Ishikawa (cell line): ENCODE data around the gene MED12.

Source experiments
- CEBPB ChIP-seq: IDR thresholded peaks from 2 replicates; pipeline ENCODE4 v1.6.1; 2012
- CREB1 ChIP-seq: IDR thresholded peaks from 2 replicates; pipeline ENCODE4 v1.6.1; 2012; ENCODE audit warnings: low read depth
- EGR1 ChIP-seq: IDR thresholded peaks from 2 replicates; pipeline ENCODE4 v1.6.1; 2012
- EP300 ChIP-seq: IDR thresholded peaks from 2 replicates; pipeline ENCODE4 v1.6.1; 2012; ENCODE audit warnings: borderline replicate concordance
- FOXM1 ChIP-seq: IDR thresholded peaks from 2 replicates; pipeline ENCODE4 v1.6.1; 2012; ENCODE audit warnings: low read depth, borderline replicate concordance
- MAX ChIP-seq: IDR thresholded peaks from 2 replicates; pipeline ENCODE4 v1.6.1; 2012
- NFIC ChIP-seq: IDR thresholded peaks from 2 replicates; pipeline ENCODE4 v1.6.1; 2012
- RAD21 ChIP-seq: IDR thresholded peaks from 2 replicates; pipeline ENCODE4 v1.6.1; 2012; ENCODE audit warnings: low read depth
- REST ChIP-seq: IDR thresholded peaks from 2 replicates; pipeline ENCODE4 v1.6.1; 2012; ENCODE audit warnings: low read depth, mild to moderate bottlenecking
- TAF1 ChIP-seq: IDR thresholded peaks from 2 replicates; pipeline ENCODE4 v1.6.1; 2012; ENCODE audit warnings: low read depth, mild to moderate bottlenecking
- TCF12 ChIP-seq: IDR thresholded peaks from 2 replicates; pipeline ENCODE4 v1.6.1; 2012; ENCODE audit warnings: low read depth
- TEAD4 ChIP-seq: IDR thresholded peaks from 2 replicates; pipeline ENCODE4 v1.6.1; 2012
- USF1 ChIP-seq: IDR thresholded peaks from 2 replicates; pipeline ENCODE4 v1.6.1; 2012
- YY1 ChIP-seq: IDR thresholded peaks from 2 replicates; pipeline ENCODE4 v1.6.1; 2012; ENCODE audit warnings: low read depth
- ZBTB7A ChIP-seq: IDR thresholded peaks from 2 replicates; pipeline ENCODE4 v1.6.1; 2012; ENCODE audit warnings: low read depth

Gene MED12

GRCh38 chrX:71154196-71154595, 35.8 kb downstream of the MED12 start:
- no peak for TF ChIP-seq TCF12
- no peak for TF ChIP-seq REST
- TF ChIP-seq FOXM1 = no peak
- TF ChIP-seq USF1 = no peak
- no peak for TF ChIP-seq YY1
- TF ChIP-seq EGR1 = no peak
- TF ChIP-seq ZBTB7A = no peak

- TF ChIP-seq EGR1 (no peak), TCF12 (no peak), EP300 (no peak), MAX (no peak), TAF1 (no peak), FOXM1 (no peak), USF1 (no peak), REST (no peak), ZBTB7A (no peak), CEBPB (no peak), NFIC (no peak), RAD21 (no peak)
Measured at GRCh38 chrX:71154641-71155040, 36.2 kb downstream of the MED12 start.

- TF ChIP-seq CREB1 (no peak), TEAD4 (no peak), MAX (no peak), REST (no peak), EP300 (no peak), YY1 (no peak), TAF1 (no peak)
Measured at GRCh38 chrX:71158603-71159002, 40.2 kb downstream of the MED12 start.

GRCh38 chrX:71159335-71159734, 40.9 kb downstream of the MED12 start:
- no peak for TF ChIP-seq NFIC
- no peak for TF ChIP-seq RAD21
- TF ChIP-seq EGR1 = no peak
- TF ChIP-seq TCF12 = no peak
- no peak for TF ChIP-seq ZBTB7A
- no peak for TF ChIP-seq TEAD4
- no peak for TF ChIP-seq FOXM1
- TF ChIP-seq REST = no peak
